HEK293 (cell line): Measurements from ENCODE around the gene RANBP2.

Experiments used
- REPIN1 ChIP-seq: fragments of 450-650 bp; formaldehyde crosslinking; IDR thresholded peaks from 2 replicates; pipeline ENCODE4 v1.5.1; 2017; ENCODE audit warnings: missing biosample characterization, missing genetic modification characterization, low read depth
- SALL2 ChIP-seq: fragments of 450-650 bp; formaldehyde crosslinking; IDR thresholded peaks from 2 replicates; pipeline ENCODE4 v1.5.0; 2017; ENCODE audit warnings: missing biosample characterization, mild to moderate bottlenecking, missing genetic modification characterization, borderline replicate concordance
- TCF7L2 ChIP-seq: IDR thresholded peaks from 2 replicates; pipeline ENCODE4 v1.6.1; 2011; ENCODE audit warnings: low read depth, mild to moderate bottlenecking, inconsistent platforms, low read length, moderate library complexity, borderline replicate concordance
- YY2 ChIP-seq: fragments of 450-650 bp; formaldehyde crosslinking; IDR thresholded peaks from 2 replicates; pipeline ENCODE4 v1.5.1; 2016; ENCODE audit warnings: missing biosample characterization, missing genetic modification characterization
- ZNF335 ChIP-seq: fragments of 450-650 bp; formaldehyde crosslinking; conservative IDR thresholded peaks from 2 replicates; pipeline ENCODE4 v1.5.1; 2016; ENCODE audit warnings: missing biosample characterization, missing genetic modification characterization
- ZNF433 ChIP-seq: fragments of 450-650 bp; formaldehyde crosslinking; IDR thresholded peaks from 2 replicates; pipeline ENCODE4 v1.5.1; 2016; ENCODE audit warnings: missing biosample characterization, missing genetic modification characterization, low read depth
- ZNF529 ChIP-seq: fragments of 450-650 bp; formaldehyde crosslinking; IDR thresholded peaks from 2 replicates; pipeline ENCODE4 v1.5.1; 2017; ENCODE audit warnings: missing genetic modification characterization, missing biosample characterization; ENCODE audit not compliant: insufficient replicate concordance
- TF ChIP-seq, protein P1 (sequence below): fragments of 450-650 bp; formaldehyde crosslinking; IDR thresholded peaks from 2 replicates; pipeline ENCODE4 v1.5.1; 2016; ENCODE audit warnings: missing biosample characterization, missing genetic modification characterization
- TF ChIP-seq, protein P2 (sequence below): fragments of 450-650 bp; formaldehyde crosslinking; IDR thresholded peaks from 2 replicates; pipeline ENCODE4 v1.5.1; 2016; ENCODE audit warnings: missing biosample characterization, missing genetic modification characterization
- TF ChIP-seq, protein P3 (sequence below): fragments of 450-650 bp; formaldehyde crosslinking; conservative IDR thresholded peaks from 2 replicates; pipeline ENCODE4 v1.5.1; 2016; ENCODE audit warnings: low read depth, missing biosample characterization, missing genetic modification characterization
- TF ChIP-seq, protein P4 (sequence below): fragments of 450-650 bp; formaldehyde crosslinking; IDR thresholded peaks from 2 replicates; pipeline ENCODE4 v1.5.1; 2016; ENCODE audit warnings: missing biosample characterization, missing genetic modification characterization
- TF ChIP-seq, protein P5 (sequence below): fragments of 450-650 bp; formaldehyde crosslinking; IDR thresholded peaks from 2 replicates; pipeline ENCODE4 v1.5.1; 2016; ENCODE audit warnings: missing biosample characterization, missing genetic modification characterization, borderline replicate concordance

DNA sequence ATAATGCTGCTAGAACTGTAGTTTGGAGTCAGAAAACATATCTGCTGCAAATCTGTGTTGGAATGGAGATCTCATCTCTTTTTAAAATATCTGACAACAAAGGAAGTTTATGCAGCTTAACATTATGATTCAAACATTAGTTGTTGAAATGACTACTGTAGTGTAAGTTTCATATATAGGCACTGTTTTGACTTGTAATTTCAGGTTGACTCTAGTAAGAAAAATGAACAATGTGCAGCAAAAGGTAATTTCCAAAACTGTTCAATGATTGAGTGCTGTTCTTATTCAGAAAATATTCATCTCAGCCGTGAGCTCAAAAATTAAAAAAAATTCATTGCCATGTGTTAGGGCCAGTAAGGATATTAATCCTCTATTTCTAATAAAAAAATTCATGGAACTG lies 115.8 kb downstream of the RANBP2 start:
- TF ChIP-seq, protein P1, sequence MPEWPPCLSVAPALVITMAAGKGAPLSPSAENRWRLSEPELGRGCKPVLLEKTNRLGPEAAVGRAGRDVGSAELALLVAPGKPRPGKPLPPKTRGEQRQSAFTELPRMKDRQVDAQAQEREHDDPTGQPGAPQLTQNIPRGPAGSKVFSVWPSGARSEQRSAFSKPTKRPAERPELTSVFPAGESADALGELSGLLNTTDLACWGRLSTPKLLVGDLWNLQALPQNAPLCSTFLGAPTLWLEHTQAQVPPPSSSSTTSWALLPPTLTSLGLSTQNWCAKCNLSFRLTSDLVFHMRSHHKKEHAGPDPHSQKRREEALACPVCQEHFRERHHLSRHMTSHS = no peak
- TF ChIP-seq, protein P2, sequence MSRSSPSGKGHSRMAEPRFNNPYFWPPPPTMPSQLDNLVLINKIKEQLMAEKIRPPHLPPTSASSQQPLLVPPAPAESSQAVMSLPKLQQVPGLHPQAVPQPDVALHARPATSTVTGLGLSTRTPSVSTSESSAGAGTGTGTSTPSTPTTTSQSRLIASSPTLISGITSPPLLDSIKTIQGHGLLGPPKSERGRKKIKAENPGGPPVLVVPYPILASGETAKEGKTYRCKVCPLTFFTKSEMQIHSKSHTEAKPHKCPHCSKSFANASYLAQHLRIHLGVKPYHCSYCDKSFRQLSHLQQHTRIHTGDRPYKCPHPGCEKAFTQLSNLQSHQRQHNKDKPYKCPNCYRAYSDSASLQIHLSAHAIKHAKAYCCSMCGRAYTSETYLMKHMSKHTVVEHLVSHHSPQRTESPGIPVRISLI (tag by site-specific recombination) = no peak
- TF ChIP-seq, protein P3, sequence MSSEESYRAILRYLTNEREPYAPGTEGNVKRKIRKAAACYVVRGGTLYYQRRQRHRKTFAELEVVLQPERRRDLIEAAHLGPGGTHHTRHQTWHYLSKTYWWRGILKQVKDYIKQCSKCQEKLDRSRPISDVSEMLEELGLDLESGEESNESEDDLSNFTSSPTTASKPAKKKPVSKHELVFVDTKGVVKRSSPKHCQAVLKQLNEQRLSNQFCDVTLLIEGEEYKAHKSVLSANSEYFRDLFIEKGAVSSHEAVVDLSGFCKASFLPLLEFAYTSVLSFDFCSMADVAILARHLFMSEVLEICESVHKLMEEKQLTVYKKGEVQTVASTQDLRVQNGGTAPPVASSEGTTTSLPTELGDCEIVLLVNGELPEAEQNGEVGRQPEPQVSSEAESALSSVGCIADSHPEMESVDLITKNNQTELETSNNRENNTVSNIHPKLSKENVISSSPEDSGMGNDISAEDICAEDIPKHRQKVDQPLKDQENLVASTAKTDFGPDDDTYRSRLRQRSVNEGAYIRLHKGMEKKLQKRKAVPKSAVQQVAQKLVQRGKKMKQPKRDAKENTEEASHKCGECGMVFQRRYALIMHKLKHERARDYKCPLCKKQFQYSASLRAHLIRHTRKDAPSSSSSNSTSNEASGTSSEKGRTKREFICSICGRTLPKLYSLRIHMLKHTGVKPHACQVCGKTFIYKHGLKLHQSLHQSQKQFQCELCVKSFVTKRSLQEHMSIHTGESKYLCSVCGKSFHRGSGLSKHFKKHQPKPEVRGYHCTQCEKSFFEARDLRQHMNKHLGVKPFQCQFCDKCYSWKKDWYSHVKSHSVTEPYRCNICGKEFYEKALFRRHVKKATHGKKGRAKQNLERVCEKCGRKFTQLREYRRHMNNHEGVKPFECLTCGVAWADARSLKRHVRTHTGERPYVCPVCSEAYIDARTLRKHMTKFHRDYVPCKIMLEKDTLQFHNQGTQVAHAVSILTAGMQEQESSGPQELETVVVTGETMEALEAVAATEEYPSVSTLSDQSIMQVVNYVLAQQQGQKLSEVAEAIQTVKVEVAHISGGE (tag by site-specific recombination) = no peak
- TF ChIP-seq TCF7L2 = no peak
- TF ChIP-seq, protein P4, sequence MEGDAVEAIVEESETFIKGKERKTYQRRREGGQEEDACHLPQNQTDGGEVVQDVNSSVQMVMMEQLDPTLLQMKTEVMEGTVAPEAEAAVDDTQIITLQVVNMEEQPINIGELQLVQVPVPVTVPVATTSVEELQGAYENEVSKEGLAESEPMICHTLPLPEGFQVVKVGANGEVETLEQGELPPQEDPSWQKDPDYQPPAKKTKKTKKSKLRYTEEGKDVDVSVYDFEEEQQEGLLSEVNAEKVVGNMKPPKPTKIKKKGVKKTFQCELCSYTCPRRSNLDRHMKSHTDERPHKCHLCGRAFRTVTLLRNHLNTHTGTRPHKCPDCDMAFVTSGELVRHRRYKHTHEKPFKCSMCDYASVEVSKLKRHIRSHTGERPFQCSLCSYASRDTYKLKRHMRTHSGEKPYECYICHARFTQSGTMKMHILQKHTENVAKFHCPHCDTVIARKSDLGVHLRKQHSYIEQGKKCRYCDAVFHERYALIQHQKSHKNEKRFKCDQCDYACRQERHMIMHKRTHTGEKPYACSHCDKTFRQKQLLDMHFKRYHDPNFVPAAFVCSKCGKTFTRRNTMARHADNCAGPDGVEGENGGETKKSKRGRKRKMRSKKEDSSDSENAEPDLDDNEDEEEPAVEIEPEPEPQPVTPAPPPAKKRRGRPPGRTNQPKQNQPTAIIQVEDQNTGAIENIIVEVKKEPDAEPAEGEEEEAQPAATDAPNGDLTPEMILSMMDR (tag by site-specific recombination) = no peak
- TF ChIP-seq REPIN1 = no peak
- TF ChIP-seq ZNF529 = no peak
- TF ChIP-seq ZNF335 (tag by site-specific recombination) = no peak
- TF ChIP-seq, protein P5, sequence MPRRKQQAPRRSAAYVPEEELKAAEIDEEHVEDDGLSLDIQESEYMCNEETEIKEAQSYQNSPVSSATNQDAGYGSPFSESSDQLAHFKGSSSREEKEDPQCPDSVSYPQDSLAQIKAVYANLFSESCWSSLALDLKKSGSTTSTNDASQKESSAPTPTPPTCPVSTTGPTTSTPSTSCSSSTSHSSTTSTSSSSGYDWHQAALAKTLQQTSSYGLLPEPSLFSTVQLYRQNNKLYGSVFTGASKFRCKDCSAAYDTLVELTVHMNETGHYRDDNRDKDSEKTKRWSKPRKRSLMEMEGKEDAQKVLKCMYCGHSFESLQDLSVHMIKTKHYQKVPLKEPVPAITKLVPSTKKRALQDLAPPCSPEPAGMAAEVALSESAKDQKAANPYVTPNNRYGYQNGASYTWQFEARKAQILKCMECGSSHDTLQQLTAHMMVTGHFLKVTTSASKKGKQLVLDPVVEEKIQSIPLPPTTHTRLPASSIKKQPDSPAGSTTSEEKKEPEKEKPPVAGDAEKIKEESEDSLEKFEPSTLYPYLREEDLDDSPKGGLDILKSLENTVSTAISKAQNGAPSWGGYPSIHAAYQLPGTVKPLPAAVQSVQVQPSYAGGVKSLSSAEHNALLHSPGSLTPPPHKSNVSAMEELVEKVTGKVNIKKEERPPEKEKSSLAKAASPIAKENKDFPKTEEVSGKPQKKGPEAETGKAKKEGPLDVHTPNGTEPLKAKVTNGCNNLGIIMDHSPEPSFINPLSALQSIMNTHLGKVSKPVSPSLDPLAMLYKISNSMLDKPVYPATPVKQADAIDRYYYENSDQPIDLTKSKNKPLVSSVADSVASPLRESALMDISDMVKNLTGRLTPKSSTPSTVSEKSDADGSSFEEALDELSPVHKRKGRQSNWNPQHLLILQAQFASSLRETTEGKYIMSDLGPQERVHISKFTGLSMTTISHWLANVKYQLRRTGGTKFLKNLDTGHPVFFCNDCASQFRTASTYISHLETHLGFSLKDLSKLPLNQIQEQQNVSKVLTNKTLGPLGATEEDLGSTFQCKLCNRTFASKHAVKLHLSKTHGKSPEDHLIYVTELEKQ (tag by site-specific recombination) = no peak
- TF ChIP-seq SALL2 = no peak
- no peak for TF ChIP-seq YY2 (tag by site-specific recombination)
- no peak for TF ChIP-seq ZNF433 (tag by site-specific recombination)
